A673 (cell line): Measurements from ENCODE around the gene OSBP2. TPM values are rescaled to one million over a fixed set of nuclear protein-coding genes. Genes with fewer than 3 reads are reported as not detected.

ENCODE experiments used
- BruUV-seq: library from RNA; stranded (reverse); fragments of 400-500 nt; replicated peaks from 2 replicates; lab custom pipeline; 2021; lab: Mats Ljungman, UMichigan
- CTCF ChIA-PET: fragments of 300-600 bp; sonication (Branson Sonifier 250); formaldehyde crosslinking; loops from one replicate; lab custom pipeline; 2022; ENCODE audit warnings: antibody characterized with exemption; lab: Charles Lee
- POLR2A ChIA-PET: fragments of 300-600 bp; sonication (Branson Sonifier 250); formaldehyde crosslinking; loops from one replicate; lab custom pipeline; 2022; ENCODE audit warnings: antibody characterized with exemption; ENCODE audit not compliant: low non-redundant PET; lab: Charles Lee
- DNase-seq: peaks from one replicate; pipeline ENCODE4 v3.0.0-alpha.2; 2015; ENCODE audit warnings: low spot score
- H3K27ac ChIP-seq: fragments of 200-600 bp; sonication (generic); 2 replicates; pipeline ENCODE4 v1.5.1; 2016; ENCODE audit warnings: mixed run types, low read depth, mild to moderate bottlenecking, mixed read lengths, antibody characterized with exemption, low read length; ENCODE audit not compliant: poor library complexity, severe bottlenecking
- H3K27me3 ChIP-seq: fragments of 200-600 bp; sonication (generic); replicated peaks from 2 replicates; pipeline ENCODE4 v1.6.1; 2017; ENCODE audit warnings: mixed run types, low read depth, mild to moderate bottlenecking, mixed read lengths, antibody characterized with exemption, low read length; ENCODE audit not compliant: insufficient read depth, poor library complexity
- H3K36me3 ChIP-seq: fragments of 200-600 bp; sonication (generic); 2 replicates; pipeline ENCODE4 v1.6.1; 2016; ENCODE audit warnings: mixed run types, mild to moderate bottlenecking, mixed read lengths, antibody characterized with exemption, low read length; ENCODE audit not compliant: insufficient read depth, poor library complexity, severe bottlenecking
- H3K4me1 ChIP-seq: fragments of 200-600 bp; sonication (generic); 2 replicates; pipeline ENCODE4 v1.6.1; 2017; ENCODE audit warnings: mixed run types, mild to moderate bottlenecking, mixed read lengths, antibody characterized with exemption, low read length; ENCODE audit not compliant: insufficient read depth, poor library complexity, severe bottlenecking
- H3K4me3 ChIP-seq: fragments of 200-600 bp; sonication (generic); 2 replicates; pipeline ENCODE4 v1.5.1; 2016; ENCODE audit warnings: low read depth, mixed run types, mild to moderate bottlenecking, mixed read lengths, low read length; ENCODE audit not compliant: poor library complexity, severe bottlenecking
- H3K9me3 ChIP-seq: fragments of 200-600 bp; sonication (generic); 2 replicates; pipeline ENCODE4 v1.6.1; 2016; ENCODE audit warnings: mixed run types, low read depth, mild to moderate bottlenecking, mixed read lengths, antibody characterized with exemption, low read length; ENCODE audit not compliant: poor library complexity, severe bottlenecking
- EZH2 ChIP-seq: fragments of 200-600 bp; sonication (generic); IDR thresholded peaks from 2 replicates; pipeline ENCODE4 v1.6.1; 2017; ENCODE audit warnings: borderline replicate concordance, low read depth, mild to moderate bottlenecking, mixed read lengths, antibody characterized with exemption, low read length; ENCODE audit not compliant: poor library complexity, severe bottlenecking
- intact Hi-C: fragments of 100-400 bp; cut with micrococcal nuclease; formaldehyde crosslinking; loops from one replicate; pipeline ENCODE4 v1.10.0; 2022; ENCODE audit not compliant: unreplicated experiment
- microRNA-seq: library from miRNA; unstranded; fragments of <30 nt; microRNA quantifications from one replicate; pipeline ENCODE4 v1.2.0, GENCODE V29; 2021
- total RNA-seq: library from RNA; stranded (reverse); gene quantifications from 2 replicates; pipeline ENCODE4 v1.2.3, GENCODE V29; 2021
- TF ChIP-seq, protein P1 (sequence below): fragments of 300-800, 200-600 bp; sonication (generic); conservative IDR thresholded peaks from 2 replicates; pipeline ENCODE4 v1.5.1; 2017; ENCODE audit warnings: low read depth, mild to moderate bottlenecking, antibody characterized with exemption, low read length, moderate library complexity, mixed read lengths

The OSBP2 gene
- total RNA-seq, 1 experiment from 2014 or later, result 1.8 TPM

DNA sequence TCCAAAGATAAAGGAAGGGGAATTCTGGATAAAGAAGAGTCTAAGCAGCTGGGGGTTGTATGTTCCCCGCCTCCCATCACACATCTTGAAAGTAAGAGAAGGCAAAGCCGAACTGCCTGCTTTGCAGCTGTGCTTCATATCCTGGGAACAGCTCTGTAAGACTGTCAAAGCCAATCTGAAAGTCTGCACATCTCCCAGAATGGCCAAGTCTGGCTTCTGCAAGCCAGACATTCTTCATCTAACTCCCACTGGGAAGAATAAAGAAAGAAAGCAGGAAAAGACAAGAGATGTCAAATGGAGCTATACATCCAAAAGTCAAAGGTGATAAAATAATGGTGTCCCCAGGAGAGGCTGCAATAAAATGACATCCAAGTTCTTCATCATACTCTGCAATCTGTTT, 258.5 kb downstream of the OSBP2 start:
- Histone ChIP-seq H3K9me3 (no peaks in the 10 kb centered on the region), H3K27ac (no peak overlapping the region), H3K36me3 (peaks cover 28% of the 10 kb centered on the region), H3K27me3 (no peaks in the 10 kb centered on the region), H3K4me1 (peaks cover 2% of the 10 kb centered on the region), H3K4me3 (no peak overlapping the region)
- no peak for TF ChIP-seq EZH2
- TF ChIP-seq, protein P1, sequence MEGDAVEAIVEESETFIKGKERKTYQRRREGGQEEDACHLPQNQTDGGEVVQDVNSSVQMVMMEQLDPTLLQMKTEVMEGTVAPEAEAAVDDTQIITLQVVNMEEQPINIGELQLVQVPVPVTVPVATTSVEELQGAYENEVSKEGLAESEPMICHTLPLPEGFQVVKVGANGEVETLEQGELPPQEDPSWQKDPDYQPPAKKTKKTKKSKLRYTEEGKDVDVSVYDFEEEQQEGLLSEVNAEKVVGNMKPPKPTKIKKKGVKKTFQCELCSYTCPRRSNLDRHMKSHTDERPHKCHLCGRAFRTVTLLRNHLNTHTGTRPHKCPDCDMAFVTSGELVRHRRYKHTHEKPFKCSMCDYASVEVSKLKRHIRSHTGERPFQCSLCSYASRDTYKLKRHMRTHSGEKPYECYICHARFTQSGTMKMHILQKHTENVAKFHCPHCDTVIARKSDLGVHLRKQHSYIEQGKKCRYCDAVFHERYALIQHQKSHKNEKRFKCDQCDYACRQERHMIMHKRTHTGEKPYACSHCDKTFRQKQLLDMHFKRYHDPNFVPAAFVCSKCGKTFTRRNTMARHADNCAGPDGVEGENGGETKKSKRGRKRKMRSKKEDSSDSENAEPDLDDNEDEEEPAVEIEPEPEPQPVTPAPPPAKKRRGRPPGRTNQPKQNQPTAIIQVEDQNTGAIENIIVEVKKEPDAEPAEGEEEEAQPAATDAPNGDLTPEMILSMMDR, result no peak
- ChIA-PET POLR2A (no interaction called here), CTCF (no interaction called here)
- intact Hi-C loops, result no loop called here
- no TSS peak for BruUV-seq
- no peak for DNase-seq

- no peak for DNase-seq
- no TSS peak for BruUV-seq
- H3K27me3 ChIP-seq, result no peaks in the 10 kb centered on the region
- intact Hi-C loops, result no loop called here
- H3K4me1 ChIP-seq, result no peaks in the 10 kb centered on the region
- no peak for TF ChIP-seq EZH2
- TF ChIP-seq, protein P1, result no peak
- H3K27ac ChIP-seq, result no peak overlapping the region
- POLR2A ChIA-PET, result no interaction called here
- H3K4me3 ChIP-seq, result no peak overlapping the region
- no peaks in the 10 kb centered on the region for H3K9me3 ChIP-seq
- CTCF ChIA-PET, result no interaction called here
- H3K36me3 ChIP-seq, result peaks cover 14% of the 10 kb centered on the region
These were observed 260.5 kb downstream of the OSBP2 start for GRCh38 chr22:30955153-30955552.

Small RNAs within 50 kb of the gene (microRNA-seq; reads per million reads assigned to microRNA genes)
- 39.4 reads per million, percentile 53 among the genes with 10 or more reads in this experiment for gene MIR3200

Other genes starting within 250 kb of the OSBP2 start
- not detected in 2 replicates for gene SEC14L3, start 222.9 kb upstream of the OSBP2 start, total RNA-seq
- gene SEC14L4, start 189.2 kb upstream of the OSBP2 start, total RNA-seq, result not detected in 2 replicates
- not detected in 2 replicates for gene SEC14L6, start 148.1 kb upstream of the OSBP2 start, total RNA-seq
- 0.58 and 0.83 TPM in 2 replicates for gene GAL3ST1, start 120.2 kb upstream of the OSBP2 start, total RNA-seq
- gene PES1, start 103.0 kb upstream of the OSBP2 start, total RNA-seq, result 151 and 175 TPM in 2 replicates
- gene TCN2, start 87.7 kb upstream of the OSBP2 start, total RNA-seq, result 7.3 and 9.8 TPM in 2 replicates
- gene SLC35E4, start 59.1 kb upstream of the OSBP2 start, total RNA-seq, result 2.4 and 3.3 TPM in 2 replicates
- 5.2 and 5.4 TPM in 2 replicates for gene DUSP18, start 27.0 kb upstream of the OSBP2 start, total RNA-seq